Lung (tissue), 12 donors: Measurements from ENCODE around the gene CCDC90B. TPM values are rescaled to one million over a fixed set of nuclear protein-coding genes. Genes with fewer than 3 reads are reported as not detected.
"Not testable (repeated sequence)": the region's sequence is repeated elsewhere in the genome, so short reads cannot be mapped to it uniquely, and the experiment has no call there.

Source experiments
- ATAC-seq: fragments of 200-7000 bp; cut with Tn5 transposase; one replicate; pipeline ENCODE4 v1.9.1; 2020; ENCODE audit warnings: moderate number of reproducible peaks; ENCODE audit not compliant: insufficient read depth, low FRiP score
- DNase-seq, 3 donors: peaks; one replicate each; pipeline ENCODE4 v3.0.0-alpha.2; 2013 to 2017
- H3K27ac ChIP-seq, 2 donors: one replicate each; pipeline ENCODE4 v1.5.1; 2013; ENCODE audit warnings: mild to moderate bottlenecking in 2 of 2, moderate library complexity in 2 of 2, control low read depth in 1 of 2, inconsistent platforms in 1 of 2, low read depth in 1 of 2, low read length in 1 of 2
- H3K27me3 ChIP-seq, 3 donors: one replicate each; pipeline ENCODE4 v1.5.1; 2013; ENCODE audit warnings: low read length in 2 of 3; ENCODE audit not compliant: control insufficient read depth in 3 of 3, insufficient read depth in 3 of 3
- H3K36me3 ChIP-seq, 4 donors: one replicate each; pipeline ENCODE4 v1.5.1; 2013; ENCODE audit warnings: low read length in 4 of 4, mild to moderate bottlenecking in 1 of 4, moderate library complexity in 1 of 4; ENCODE audit not compliant: control insufficient read depth in 4 of 4, insufficient read depth in 4 of 4
- H3K4me1 ChIP-seq, 5 donors: one replicate each; pipeline ENCODE4 v1.5.1; 2013; ENCODE audit warnings: low read length in 5 of 5, mild to moderate bottlenecking in 2 of 5, moderate library complexity in 1 of 5; ENCODE audit not compliant: control insufficient read depth in 5 of 5, insufficient read depth in 5 of 5
- H3K4me3 ChIP-seq: one replicate; pipeline ENCODE4 v1.5.1; 2013; ENCODE audit warnings: mild to moderate bottlenecking, control low read depth, moderate library complexity
- H3K9ac ChIP-seq, 2 donors: one replicate each; pipeline ENCODE4 v1.5.1; 2013; ENCODE audit warnings: low read length in 2 of 2, control low read depth in 1 of 2; ENCODE audit not compliant: insufficient read depth in 1 of 2
- H3K9me3 ChIP-seq, 4 donors: one replicate each; pipeline ENCODE4 v1.5.1; 2013; ENCODE audit warnings: low read length in 3 of 4, mild to moderate bottlenecking in 1 of 4, moderate library complexity in 1 of 4; ENCODE audit not compliant: control insufficient read depth in 4 of 4, insufficient read depth in 3 of 4
- WGBS, 2 donors: extraction: QIAGEN DNeasy Blood & Tissue Kit; methylation state at CpG; one replicate each; pipeline ENCODE4 v1.1.7; 2013; 5-methylcytosine and 5-hydroxymethylcytosine counted together
- polyA plus RNA-seq, 2 donors: library from polyadenylated mRNA; stranded (reverse); fragments of 200-250 nt; gene quantifications; one replicate each; pipeline ENCODE4 v1.2.1, GENCODE V29; 2013
- total RNA-seq, 2 donors: library from RNA; depleted of rRNA in 1 of 2; stranded (reverse); fragments of >200 nt in 1 of 2; gene quantifications; one replicate each; pipeline ENCODE4 v1.2.1, GENCODE V29; 2014 to 2021
- TF ChIP-seq, protein P1 (sequence below): IDR thresholded peaks from 2 replicates; pipeline ENCODE4 v1.5.1; 2012; ENCODE audit warnings: mild to moderate bottlenecking; ENCODE audit errors: control extremely low read depth, extremely low read depth
- donor health status: control.
- donor health status: control.
- donor health status: Bipolar disorder and iron deficiency.
- donor health status: healthy.
- donor health status: DM: yes; HTN: yes; CAD: no.

The CCDC90B gene
- total and polyA plus RNA-seq, 4 donors = 18.8 to 60.9 (median 21.8) TPM

DNA sequence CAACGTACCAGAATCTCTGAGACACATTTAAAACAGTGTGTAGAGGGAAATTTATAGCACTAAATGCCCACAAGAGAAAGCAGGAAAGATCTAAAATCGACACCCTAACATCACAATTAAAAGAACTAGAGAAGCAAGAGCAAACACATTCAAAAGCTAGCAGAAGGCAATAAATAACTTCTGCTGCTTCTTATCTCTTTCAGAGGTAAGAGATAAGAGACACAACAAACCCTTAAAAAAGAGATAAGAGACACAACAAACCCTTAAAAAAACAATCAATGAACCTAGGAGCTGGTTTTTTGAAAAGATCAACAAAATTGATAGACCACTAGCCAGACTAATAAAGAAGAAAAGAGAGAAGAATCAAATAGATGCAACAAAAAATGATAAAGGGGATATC is 17.1 kb downstream of the CCDC90B start:
- not testable (repeated sequence) for H3K9me3 ChIP-seq, H3K4me3 ChIP-seq, ATAC-seq, H3K27ac ChIP-seq, DNase-seq, H3K27me3 ChIP-seq, H3K4me1 ChIP-seq, H3K9ac ChIP-seq
- WGBS, 2 donors = 71 to 82% methylated on average over 2 of the region's 2 CpGs
- peaks cover 7 to 35% (median 21%) of the 10 kb centered on the region in 4 donors for H3K36me3 ChIP-seq

DNA sequence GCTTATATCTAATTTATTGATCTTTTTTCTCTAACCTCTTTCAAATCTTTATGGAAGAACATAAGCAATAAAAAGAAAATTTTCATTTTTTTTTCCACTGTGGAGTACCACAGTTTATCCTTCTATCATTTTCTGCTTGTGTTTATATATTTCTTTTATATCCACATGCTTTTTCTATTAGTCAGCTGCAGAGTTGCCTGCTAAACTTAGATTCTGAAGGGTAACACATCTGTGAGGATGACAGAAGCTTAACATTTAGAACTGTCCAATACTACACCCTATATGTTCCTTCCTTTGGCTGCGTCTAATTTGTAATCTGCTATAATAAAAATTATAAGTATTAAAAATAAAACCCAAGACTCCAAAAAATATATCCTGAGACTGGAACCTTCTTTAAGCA is 20.8 kb downstream of the CCDC90B start:
- no peaks in the 10 kb centered on the region for H3K4me1 ChIP-seq
- H3K9me3 ChIP-seq = no peaks in the 10 kb centered on the region
- no peaks in the 10 kb centered on the region for H3K27me3 ChIP-seq
- no peak overlapping the region for H3K27ac ChIP-seq
- TF ChIP-seq, protein P1, sequence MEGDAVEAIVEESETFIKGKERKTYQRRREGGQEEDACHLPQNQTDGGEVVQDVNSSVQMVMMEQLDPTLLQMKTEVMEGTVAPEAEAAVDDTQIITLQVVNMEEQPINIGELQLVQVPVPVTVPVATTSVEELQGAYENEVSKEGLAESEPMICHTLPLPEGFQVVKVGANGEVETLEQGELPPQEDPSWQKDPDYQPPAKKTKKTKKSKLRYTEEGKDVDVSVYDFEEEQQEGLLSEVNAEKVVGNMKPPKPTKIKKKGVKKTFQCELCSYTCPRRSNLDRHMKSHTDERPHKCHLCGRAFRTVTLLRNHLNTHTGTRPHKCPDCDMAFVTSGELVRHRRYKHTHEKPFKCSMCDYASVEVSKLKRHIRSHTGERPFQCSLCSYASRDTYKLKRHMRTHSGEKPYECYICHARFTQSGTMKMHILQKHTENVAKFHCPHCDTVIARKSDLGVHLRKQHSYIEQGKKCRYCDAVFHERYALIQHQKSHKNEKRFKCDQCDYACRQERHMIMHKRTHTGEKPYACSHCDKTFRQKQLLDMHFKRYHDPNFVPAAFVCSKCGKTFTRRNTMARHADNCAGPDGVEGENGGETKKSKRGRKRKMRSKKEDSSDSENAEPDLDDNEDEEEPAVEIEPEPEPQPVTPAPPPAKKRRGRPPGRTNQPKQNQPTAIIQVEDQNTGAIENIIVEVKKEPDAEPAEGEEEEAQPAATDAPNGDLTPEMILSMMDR = no peak
- WGBS, 2 donors = 91 to 97% methylated on average over 1 of the region's 1 CpG
- H3K4me3 ChIP-seq = no peak overlapping the region
- ATAC-seq (no peak), DNase-seq (no peak)
- peaks cover 7 to 23% (median 16%) of the 10 kb centered on the region in 4 donors for H3K36me3 ChIP-seq
- no peak overlapping the region for H3K9ac ChIP-seq

DNA sequence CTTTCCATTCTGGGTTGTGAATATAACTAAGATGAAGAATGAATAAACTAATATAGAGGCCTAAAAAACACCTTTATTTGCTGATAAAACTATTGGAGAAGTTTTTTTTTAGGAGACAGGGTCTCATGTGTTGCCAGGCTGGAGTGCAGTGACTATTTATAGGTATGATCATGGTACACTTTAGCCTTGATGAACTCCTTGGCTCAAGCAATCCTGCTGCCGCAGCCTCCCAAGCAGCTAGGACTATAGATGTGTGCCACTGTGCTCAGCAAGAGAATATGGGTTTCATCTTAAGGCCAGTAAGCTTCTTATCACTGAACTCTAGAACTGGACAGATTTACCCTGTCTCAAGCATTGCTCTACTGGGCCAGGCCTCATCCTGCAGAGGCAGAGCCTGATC is 26.6 kb downstream of the CCDC90B start:
- TF ChIP-seq, protein P1 = no peak
- Histone ChIP-seq H3K9ac (no peak overlapping the region), H3K36me3 (peaks cover 7 to 11% (median 9%) of the 10 kb centered on the region in 4 donors), H3K27ac (no peak overlapping the region), H3K9me3 (no peaks in the 10 kb centered on the region), H3K4me1 (no peaks in the 10 kb centered on the region), H3K27me3 (no peaks in the 10 kb centered on the region), H3K4me3 (no peak overlapping the region)
- DNase-seq = no peak
- no peak for ATAC-seq
- WGBS, 2 donors = 95 to 98% methylated on average over 1 of the region's 1 CpG

DNA sequence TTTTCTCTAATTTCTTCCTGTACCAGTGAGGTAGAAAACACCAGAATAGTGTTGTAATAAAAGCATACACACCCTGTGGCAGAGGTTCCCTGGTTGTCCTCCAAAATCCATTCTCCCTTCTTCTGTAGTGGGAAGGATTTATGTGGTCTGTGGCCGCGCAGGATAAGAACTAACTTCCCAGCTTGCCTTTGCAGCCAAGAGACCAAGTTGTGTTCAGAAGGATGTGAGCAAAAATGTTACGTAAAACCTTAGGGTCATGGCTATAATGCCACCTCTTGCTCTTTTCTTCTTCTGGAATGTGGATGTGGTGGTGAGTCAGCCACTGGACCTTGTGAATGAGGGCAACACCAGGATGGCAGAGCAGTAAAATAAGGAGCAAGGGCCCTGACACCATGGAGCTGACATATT is 28.4 kb downstream of the CCDC90B start:
- no peaks in the 10 kb centered on the region for H3K27me3 ChIP-seq
- TF ChIP-seq, protein P1 = no peak
- peak overlapping the region in 1 of 2 donors; percentile 4 for H3K27ac ChIP-seq
- DNase-seq (no peak), ATAC-seq (no peak)
- H3K9me3 ChIP-seq = no peaks in the 10 kb centered on the region
- H3K4me3 ChIP-seq = no peak overlapping the region
- no peak overlapping the region for H3K9ac ChIP-seq
- peaks cover 3 to 10% (median 8%) of the 10 kb centered on the region in 4 donors for H3K36me3 ChIP-seq
- WGBS, 2 donors = 95 to 97% methylated on average over 3 of the region's 3 CpGs
- H3K4me1 ChIP-seq = no peaks in the 10 kb centered on the region
